HG03457 (cell line): ENCODE results near the gene RTN4RL1.

Experiments used
- ATAC-seq: cut with Tn5 transposase; IDR thresholded peaks from one replicate; pipeline ENCODE4 v1.9.1; 2021; ENCODE audit warnings: moderate number of reproducible peaks; ENCODE audit not compliant: unreplicated experiment

The RTN4RL1 gene

GRCh38 chr17:2059547-2060384 is 34.6 kb upstream of the RTN4RL1 start:
- ATAC-seq: no peak

DNA sequence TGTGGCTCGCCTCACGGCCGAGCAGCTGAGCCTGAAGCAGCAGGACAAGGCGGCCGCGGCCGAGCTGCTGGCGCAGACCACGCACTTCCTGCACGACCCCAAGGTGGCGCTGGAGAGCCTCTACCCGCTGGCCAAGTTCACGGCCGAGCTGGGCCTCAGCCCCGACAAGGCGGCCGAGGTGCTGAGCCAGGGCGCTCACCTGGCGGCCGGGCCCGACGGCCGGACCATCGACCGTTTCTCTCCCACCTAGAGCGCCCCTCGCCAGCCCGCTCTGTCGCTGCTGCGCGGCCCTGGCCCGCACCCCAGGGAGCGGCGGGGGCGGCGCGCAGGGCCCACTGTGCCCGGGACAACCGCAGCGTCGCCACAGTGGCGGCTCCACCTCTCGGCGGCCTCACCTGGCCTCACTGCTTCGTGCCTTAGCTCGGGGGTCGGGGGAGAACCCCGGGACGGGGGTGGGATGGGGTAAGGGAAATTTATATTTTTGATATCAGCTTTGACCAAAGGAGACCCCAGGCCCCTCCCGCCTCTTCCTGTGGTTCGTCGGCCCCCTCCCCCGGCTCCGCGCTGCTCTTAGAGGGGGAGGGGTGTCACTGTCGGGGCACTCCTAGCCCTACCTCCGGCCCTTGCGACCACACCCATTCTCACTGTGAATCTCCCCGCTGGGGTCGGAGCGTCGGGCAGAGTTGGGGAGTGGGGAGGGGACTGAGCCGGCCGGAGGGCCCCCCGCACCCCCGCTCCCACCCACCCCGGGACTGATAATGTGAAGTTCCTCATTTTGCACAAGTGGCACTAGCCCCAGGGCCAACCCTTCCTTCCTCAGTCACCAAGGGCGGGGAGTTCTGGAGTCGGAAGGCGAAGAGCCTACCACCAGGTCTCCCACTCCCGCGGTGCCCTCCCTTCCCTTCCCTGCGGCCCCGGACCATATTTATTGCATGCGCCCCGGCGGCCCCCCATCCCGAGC is 33.7 kb upstream of the RTN4RL1 start:
- no peak for ATAC-seq

DNA sequence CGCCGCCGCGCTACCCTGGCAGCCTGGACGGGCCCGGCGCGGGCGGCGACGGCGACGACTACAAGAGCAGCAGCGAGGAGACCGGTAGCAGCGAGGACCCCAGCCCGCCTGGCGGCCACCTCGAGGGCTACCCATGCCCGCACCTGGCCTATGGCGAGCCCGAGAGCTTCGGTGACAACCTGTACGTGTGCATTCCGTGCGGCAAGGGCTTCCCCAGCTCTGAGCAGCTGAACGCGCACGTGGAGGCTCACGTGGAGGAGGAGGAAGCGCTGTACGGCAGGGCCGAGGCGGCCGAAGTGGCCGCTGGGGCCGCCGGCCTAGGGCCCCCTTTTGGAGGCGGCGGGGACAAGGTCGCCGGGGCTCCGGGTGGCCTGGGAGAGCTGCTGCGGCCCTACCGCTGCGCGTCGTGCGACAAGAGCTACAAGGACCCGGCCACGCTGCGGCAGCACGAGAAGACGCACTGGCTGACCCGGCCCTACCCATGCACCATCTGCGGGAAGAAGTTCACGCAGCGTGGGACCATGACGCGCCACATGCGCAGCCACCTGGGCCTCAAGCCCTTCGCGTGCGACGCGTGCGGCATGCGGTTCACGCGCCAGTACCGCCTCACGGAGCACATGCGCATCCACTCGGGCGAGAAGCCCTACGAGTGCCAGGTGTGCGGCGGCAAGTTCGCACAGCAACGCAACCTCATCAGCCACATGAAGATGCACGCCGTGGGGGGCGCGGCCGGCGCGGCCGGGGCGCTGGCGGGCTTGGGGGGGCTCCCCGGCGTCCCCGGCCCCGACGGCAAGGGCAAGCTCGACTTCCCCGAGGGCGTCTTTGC is 32.8 kb upstream of the RTN4RL1 start:
- no peak for ATAC-seq

GRCh38 chr17:2057175-2057759 is 32.1 kb upstream of the RTN4RL1 start:
- no peak for ATAC-seq

DNA sequence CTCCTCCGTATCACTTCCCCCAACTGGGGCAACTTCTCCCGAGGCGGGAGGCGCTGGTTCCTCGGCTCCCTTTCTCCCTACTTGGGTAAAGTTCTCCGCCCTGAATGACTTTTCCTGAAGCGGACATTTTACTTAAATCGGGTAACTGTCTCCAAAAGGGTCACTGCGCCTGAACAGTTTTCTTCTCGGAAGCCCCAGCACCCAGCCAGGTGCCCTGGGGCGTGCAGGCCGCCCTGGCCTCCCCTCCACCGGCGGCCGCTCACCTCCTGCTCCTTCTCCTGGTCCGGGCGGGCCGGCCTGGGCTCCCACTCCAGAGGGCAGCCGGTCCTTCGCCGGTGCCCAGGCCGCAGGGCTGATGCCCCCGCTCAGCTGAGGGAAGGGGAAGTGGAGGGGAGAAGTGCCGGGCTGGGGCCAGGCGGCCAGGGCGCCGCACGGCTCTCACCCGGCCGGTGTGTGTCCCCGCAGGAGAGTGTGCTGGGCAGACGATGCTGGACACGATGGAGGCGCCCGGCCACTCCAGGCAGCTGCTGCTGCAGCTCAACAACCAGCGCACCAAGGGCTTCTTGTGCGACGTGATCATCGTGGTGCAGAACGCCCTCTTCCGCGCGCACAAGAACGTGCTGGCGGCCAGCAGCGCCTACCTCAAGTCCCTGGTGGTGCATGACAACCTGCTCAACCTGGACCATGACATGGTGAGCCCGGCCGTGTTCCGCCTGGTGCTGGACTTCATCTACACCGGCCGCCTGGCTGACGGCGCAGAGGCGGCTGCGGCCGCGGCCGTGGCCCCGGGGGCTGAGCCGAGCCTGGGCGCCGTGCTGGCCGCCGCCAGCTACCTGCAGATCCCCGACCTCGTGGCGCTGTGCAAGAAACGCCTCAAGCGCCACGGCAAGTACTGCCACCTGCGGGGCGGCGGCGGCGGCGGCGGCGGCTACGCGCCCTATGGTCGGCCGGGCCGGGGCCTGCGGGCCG is 31.4 kb upstream of the RTN4RL1 start:
- no peak for ATAC-seq

GRCh38 chr17:2055292-2056205 is 30.4 kb upstream of the RTN4RL1 start:
- no peak for ATAC-seq

DNA sequence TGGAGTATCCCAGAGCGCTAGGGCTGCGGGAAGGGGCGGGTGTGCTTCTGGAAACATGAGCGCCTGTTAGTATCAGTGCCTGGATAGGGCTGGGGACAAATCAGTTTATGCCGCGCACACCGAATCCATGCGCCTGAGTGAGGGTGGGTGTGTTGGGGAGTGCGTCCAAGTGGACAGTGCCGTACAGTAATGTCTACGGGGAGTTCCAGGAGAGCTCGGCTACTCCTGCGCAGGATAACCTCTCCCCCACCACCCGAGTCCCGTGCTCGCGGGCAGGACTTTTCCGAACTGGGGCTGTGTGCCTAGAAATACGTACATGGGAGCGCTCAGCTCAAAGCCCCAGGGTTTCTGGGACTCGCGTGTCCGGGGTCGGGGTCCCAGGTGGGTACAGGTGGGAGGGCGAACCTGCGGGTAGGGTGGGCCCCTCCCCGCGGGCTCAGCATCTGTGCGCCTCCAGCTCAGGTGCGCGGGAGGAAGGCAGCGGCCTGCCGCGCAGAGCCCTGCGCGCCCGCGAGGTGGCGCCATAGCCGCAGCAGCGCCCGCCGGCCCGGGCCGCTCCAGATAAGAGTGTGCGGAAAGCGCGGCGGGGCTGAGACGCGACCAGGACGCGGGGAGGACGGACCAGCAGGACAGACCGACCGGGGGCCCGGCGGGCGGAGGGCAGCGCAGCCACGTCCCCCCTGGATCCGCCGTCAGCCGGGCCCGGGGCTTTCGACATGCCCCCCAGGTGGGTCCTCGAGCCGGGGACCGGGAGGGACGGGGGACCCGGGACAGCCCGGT is 29.6 kb upstream of the RTN4RL1 start, which contains the start of gene HIC1:
Gene HIC1, plus strand, starts transcription at position 592 of the 780 bp plus-strand sequence. CDS start 1,588 bp downstream, outside the sequence.
- no peak for ATAC-seq

DNA sequence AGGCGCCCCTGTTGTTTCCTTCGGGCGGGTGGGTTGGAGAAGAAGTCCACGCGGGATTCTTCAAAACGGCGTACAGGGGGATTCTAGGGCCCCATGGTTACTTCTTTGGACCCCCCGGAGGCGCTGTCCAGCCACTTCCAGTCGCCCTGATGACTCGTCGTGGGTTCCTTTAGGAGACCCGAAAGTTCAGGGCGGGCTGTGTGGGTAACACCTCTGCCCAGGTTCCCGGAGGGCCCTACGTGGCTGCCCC is 29.1 kb upstream of the RTN4RL1 start:
- no peak for ATAC-seq

GRCh38 chr17:2053380-2054261 is 28.5 kb upstream of the RTN4RL1 start:
- ATAC-seq: no peak

DNA sequence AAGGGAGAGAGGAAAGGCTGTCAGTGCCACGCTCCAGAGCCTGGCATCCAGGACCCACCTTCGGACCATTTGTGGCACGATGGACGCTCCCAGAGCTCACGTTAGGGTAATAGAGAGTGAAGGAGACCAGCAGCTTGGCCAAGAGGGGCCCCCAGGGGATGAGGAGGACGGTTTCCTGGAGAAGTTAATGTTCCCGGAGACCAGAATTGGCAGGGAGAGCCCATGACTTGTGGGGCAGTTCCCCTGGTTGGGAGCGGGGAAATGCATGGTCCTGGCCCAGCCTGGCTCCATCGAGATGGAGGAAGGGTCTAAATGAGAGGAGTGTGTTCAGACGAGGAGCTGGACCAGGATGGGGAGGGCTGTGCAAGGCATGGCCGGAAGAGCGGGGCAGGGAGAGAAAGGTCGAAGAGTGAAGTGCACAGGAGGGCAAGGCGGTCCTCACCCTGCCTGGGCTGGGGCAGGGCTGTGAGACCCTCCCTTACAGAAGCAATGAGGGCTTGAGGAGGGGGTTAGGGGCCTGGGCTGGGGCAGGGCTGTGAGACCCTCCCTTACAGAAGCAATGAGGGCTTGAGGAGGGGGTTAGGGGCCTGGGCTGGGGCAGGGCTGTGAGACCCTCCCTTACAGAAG is 26.9 kb upstream of the RTN4RL1 start:
- ATAC-seq: no peak

DNA sequence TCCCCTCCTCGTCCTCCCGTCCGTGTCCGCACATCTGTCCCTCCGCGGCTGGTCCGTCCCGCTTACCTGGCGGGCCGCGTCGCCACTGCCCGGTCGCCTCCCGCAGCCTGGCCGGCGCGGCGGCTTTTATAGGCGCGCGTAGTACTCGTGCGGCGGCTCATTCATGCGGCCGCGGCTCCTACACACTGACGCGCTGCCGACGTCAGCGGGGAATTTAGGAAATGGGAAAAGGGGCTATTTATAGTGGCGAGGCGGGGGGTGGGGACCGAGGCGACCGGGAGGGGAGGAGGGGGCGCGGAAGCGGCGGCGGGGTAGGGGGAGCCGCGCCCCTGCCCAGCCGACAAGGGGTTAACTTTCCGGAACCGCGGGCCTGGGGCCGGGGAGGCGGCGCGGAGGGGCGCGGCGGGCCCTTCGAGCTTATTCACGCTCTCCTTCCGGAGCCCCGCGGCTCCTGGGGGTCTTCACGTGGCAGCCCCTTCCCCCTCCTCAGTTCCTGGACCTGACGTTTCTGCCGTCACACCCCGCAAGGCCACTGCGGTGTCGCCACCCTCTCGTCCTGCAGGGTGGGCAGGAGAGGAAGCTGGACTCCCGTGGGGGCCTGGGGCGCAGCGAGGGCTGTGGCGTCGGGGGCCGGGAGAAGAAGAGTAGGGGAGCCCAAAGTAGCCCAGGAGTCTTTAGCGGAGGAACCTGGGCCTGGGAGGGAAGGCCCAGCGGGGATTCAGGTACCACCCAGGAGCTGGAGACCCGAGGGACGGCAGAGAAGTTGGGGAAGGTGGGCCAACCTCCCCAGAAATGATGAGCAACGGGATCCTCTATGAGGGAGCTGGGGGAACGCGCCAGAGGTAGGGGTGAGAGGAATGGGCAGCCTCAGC is 26.2 kb upstream of the RTN4RL1 start:
- ATAC-seq: no peak

DNA sequence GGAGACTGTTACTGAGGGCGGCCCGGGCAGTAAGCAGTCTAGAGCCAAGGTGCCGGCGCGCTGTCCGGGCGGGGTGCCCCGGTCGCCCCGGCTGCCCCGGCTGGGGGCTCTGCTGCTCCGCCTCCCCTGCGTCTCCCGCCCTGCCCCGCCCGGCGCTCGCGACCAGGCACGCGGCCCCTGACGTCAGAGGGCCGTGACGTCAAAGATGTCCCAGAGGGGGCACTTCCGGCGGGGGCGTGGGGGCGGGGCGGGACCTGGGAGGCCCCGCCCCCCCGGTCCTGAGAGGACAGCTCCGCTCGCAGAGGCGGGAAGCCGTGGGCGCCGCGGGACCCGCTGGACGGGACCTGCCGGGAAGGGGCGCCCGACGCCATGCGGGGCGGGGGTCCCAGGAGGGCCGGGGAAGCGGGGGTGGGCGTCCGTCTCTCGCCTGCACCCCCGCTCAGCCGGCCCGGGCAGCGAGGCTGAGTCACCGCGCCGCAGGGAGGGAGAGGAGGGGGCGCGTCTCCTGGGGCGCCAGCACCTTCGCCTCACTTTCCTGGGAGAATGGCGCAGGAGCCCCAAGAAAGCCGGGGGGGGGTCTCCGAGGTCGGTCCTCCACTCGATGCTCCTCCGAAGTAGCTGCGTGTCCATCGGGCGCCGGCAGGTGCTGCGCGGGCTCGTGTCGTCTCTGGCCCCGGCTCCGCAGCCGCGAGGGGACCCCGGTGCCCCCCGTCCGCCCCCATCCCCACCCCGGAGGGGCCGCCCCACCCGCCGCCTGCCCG is 25.3 kb upstream of the RTN4RL1 start:
- no peak for ATAC-seq

GRCh38 chr17:2049333-2050299 is 24.5 kb upstream of the RTN4RL1 start:
- no peak for ATAC-seq
